BLaER1 treated with 17β-estradiol and CSF1 and Interleukin-3, amounts not matched to agents 10 nM and 100 nM (cell line): ENCODE measurements around the gene EBPL.

Experiments
- H3K27ac ChIP-seq, 11 experiments: shearing (Covaris generic); formaldehyde crosslinking; 2 replicates each; pipeline ENCODE4 v1.8.1; 2022
- H3K27me3 ChIP-seq, 11 experiments: shearing (Covaris generic); formaldehyde crosslinking; 2 replicates each; pipeline ENCODE4 v1.8.1; 2022
- H3K36me3 ChIP-seq, 11 experiments: shearing (Covaris generic); formaldehyde crosslinking; 2 replicates each; pipeline ENCODE4 v1.8.1; 2022
- H3K4me1 ChIP-seq, 10 experiments: shearing (Covaris generic); formaldehyde crosslinking; 2 replicates each; pipeline ENCODE4 v1.8.1; 2022
- H3K4me2 ChIP-seq, 11 experiments: shearing (Covaris generic); formaldehyde crosslinking; 2 replicates each; pipeline ENCODE4 v1.8.1; 2022
- H3K4me3 ChIP-seq, 10 experiments: shearing (Covaris generic); formaldehyde crosslinking; 2 replicates each; pipeline ENCODE4 v1.8.1; 2022
- H3K9ac ChIP-seq, 11 experiments: shearing (Covaris generic); formaldehyde crosslinking; 2 replicates each; pipeline ENCODE4 v1.8.1; 2022
- H3K9me3 ChIP-seq, 11 experiments: shearing (Covaris generic); formaldehyde crosslinking; replicated peaks in 1 of 11; 2 replicates each; pipeline ENCODE4 v1.8.1; 2022
- H4K20me1 ChIP-seq, 11 experiments: shearing (Covaris generic); formaldehyde crosslinking; 2 replicates each; pipeline ENCODE4 v1.8.1; 2022
- Cebpa-rat ChIP-seq, 11 experiments: shearing (Covaris generic); IDR thresholded peaks; 2 replicates each; pipeline ENCODE4 v1.8.1; 2022

The EBPL gene

GRCh38 chr13:49632156-49632555, 59.1 kb downstream of the EBPL start:
- no peaks in the 10 kb centered on the region for H3K27me3 ChIP-seq
- peaks cover 38 to 71% (median 63%) of the 10 kb centered on the region in 11 experiments for H3K36me3 ChIP-seq
- no peak overlapping the region for H3K27ac ChIP-seq
- no peak for TF ChIP-seq Cebpa-rat (IDR thresholded peaks at IDR 0.05)
- no peak overlapping the region for H3K4me3 ChIP-seq
- peaks cover 63 to 86% (median 75%) of the 10 kb centered on the region in 10 experiments for H3K4me1 ChIP-seq
- no peaks in the 10 kb centered on the region; a peak in 2 of 22 replicates for H4K20me1 ChIP-seq
- peak overlapping the region in 2 of 11 experiments; percentile 11 to 88; a peak in 1 of 22 replicates for H3K4me2 ChIP-seq
- no peak overlapping the region for H3K9ac ChIP-seq
- H3K9me3 ChIP-seq, result peaks cover 0 to 28% (median 13%) of the 10 kb centered on the region in 11 experiments; a peak in 12 of 22 replicates

- peaks cover 25 to 58% (median 48%) of the 10 kb centered on the region in 11 experiments for H3K36me3 ChIP-seq
Observed at GRCh38 chr13:49630580-49630979, 60.7 kb downstream of the EBPL start.

GRCh38 chr13:49629947-49630346, 61.3 kb downstream of the EBPL start:
- Histone ChIP-seq H3K9me3 (peaks cover 0 to 25% (median 13%) of the 10 kb centered on the region in 11 experiments; a peak in 12 of 22 replicates), H3K9ac (peak overlapping the region in 9 of 11 experiments; percentile 11 to 87 (median 83); a peak in 13 of 22 replicates), H3K27ac (peak overlapping the region; percentile 15 to 92 (median 90); a peak in 20 of 22 replicates), H3K4me3 (peak overlapping the region in 9 of 10 experiments; percentile 10 to 77 (median 68); a peak in 15 of 20 replicates), H3K27me3 (no peaks in the 10 kb centered on the region), H3K36me3 (peaks cover 23 to 51% (median 44%) of the 10 kb centered on the region in 11 experiments), H3K4me2 (peak overlapping the region; percentile 86 to 98 (median 92)), H4K20me1 (no peaks in the 10 kb centered on the region; a peak in 2 of 22 replicates), H3K4me1 (peaks cover 50 to 89% (median 60%) of the 10 kb centered on the region in 10 experiments)
- TF ChIP-seq Cebpa-rat (IDR thresholded peaks at IDR 0.05), result no peak

More at GRCh38 chr13:49630580-49630979, 60.7 kb downstream of the EBPL start:
- Histone ChIP-seq H3K4me1 (peaks cover 56 to 90% (median 66%) of the 10 kb centered on the region in 10 experiments), H3K9me3 (peaks cover 0 to 26% (median 13%) of the 10 kb centered on the region in 11 experiments; a peak in 12 of 22 replicates), H3K9ac (peak overlapping the region in 1 of 11 experiments; percentile 85; a peak in 2 of 22 replicates), H3K27ac (peak overlapping the region in 10 of 11 experiments; percentile 79 to 92 (median 90); a peak in 18 of 22 replicates), H4K20me1 (no peaks in the 10 kb centered on the region; a peak in 2 of 22 replicates), H3K4me2 (peak overlapping the region; percentile 86 to 98 (median 92)), H3K4me3 (peak overlapping the region in 4 of 10 experiments; percentile 66 to 77 (median 72); a peak in 5 of 20 replicates), H3K27me3 (no peaks in the 10 kb centered on the region)
- TF ChIP-seq Cebpa-rat (IDR thresholded peaks at IDR 0.05), result no peak

DNA sequence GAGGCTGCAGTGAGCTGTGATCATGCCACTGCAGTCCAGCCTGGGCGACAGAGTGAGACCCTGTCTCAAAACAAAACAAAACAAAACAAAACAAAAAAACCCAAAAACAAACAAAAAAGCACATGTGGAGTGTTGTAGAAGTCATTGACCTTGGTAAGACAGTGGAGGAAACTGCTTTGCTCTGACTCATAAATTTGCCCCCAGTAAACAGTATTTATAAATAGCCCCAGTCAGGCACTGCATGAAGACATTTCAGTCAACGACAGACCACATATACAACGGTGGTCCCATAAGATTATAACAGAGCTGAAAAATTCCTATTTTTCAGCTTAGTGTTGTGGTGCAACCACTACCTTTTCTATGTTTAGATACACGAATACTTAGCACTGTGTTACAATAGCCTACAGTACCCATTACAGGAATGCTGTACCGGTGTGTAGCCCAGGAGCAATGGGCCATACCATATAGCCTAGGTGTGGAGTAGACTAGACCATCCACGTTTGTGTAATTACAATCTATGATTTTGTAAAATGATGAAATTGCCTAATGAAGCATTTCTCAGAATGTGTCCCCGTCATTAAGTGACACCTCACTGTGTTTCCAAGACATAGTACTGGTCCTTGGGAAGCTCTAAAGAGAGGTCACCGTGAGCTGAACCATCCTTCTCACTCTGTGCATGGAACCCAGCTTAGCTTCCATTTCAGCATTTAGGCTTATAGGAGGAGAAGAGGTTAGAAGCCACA, 61.9 kb downstream of the EBPL start:
- Histone ChIP-seq H3K4me1 (peaks cover 44 to 83% (median 55%) of the 10 kb centered on the region in 10 experiments), H3K27me3 (no peaks in the 10 kb centered on the region), H3K9ac (peak overlapping the region; percentile 75 to 87 (median 83)), H3K27ac (peak overlapping the region; percentile 49 to 92 (median 90); a peak in 21 of 22 replicates), H3K4me2 (peak overlapping the region; percentile 86 to 98 (median 92)), H3K4me3 (peak overlapping the region; percentile 60 to 77 (median 68)), H4K20me1 (no peaks in the 10 kb centered on the region; a peak in 2 of 22 replicates), H3K9me3 (peaks cover 0 to 23% (median 13%) of the 10 kb centered on the region in 11 experiments; a peak in 12 of 22 replicates), H3K36me3 (peaks cover 20 to 46% (median 40%) of the 10 kb centered on the region in 11 experiments)
- no peak for TF ChIP-seq Cebpa-rat (IDR thresholded peaks at IDR 0.05)

DNA sequence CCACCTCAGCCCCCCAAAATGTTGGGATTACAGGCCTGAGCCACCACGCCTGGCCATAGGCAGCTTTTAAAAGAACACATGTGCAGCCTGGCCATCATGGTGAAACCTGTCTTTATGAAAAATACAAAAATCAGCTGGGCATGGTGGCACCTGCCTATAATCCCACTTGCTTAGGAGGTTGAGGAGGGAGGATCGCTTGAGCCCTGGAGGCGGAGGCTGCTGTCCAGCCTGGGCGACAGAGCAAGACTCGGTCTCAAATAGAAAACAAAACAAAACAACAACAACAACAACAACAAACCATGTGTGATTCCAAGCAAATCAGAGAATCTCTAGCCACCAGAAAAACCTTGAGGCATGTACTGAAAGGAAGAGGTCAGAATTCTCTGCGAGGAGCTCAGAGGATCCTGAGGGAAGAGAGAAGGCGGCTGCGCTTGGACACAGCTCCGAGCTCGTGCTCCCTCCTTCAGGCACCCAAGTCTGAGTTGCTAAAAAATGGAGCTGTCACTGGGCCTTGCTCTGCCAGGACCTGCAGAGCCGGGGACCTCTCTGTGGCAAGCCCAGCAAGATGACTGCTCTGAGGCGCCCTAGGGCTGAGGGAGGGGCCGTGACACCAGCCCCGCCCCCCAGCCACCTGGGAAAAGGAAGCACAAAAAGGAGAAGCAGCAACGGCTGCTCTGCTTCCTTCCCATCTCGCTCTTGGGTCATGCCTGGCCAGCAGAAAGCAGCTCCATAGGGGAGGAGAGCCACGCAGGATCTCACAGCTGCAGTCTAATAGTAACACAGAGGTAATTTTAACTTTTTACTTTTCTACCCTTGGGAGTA, 63.2 kb downstream of the EBPL start, which contains the start of gene ARL11:
TSS of gene ARL11 (plus strand) at position 677 of the 822 bp plus-strand sequence. CDS start 1,941 bp downstream, outside the sequence.
- peak within 1 kb of the TSS; percentile 86 to 98 (median 92) for H3K4me2 ChIP-seq
- H3K4me3 ChIP-seq, result peak within 1 kb of the TSS; percentile 60 to 77 (median 68)
- peaks cover 41 to 70% (median 45%) of the 10 kb centered on the region in 10 experiments for H3K4me1 ChIP-seq
- H3K27me3 ChIP-seq, result no peaks in the 10 kb centered on the region
- no peak for TF ChIP-seq Cebpa-rat (IDR thresholded peaks at IDR 0.05)
- H4K20me1 ChIP-seq, result no peaks in the 10 kb centered on the region; a peak in 2 of 22 replicates
- peak within 1 kb of the TSS; percentile 75 to 87 (median 83) for H3K9ac ChIP-seq
- peaks cover 0 to 16% (median 9%) of the 10 kb centered on the region in 11 experiments; a peak in 11 of 22 replicates for H3K9me3 ChIP-seq
- peaks cover 20 to 34% (median 32%) of the 10 kb centered on the region in 11 experiments for H3K36me3 ChIP-seq
- H3K27ac ChIP-seq, result peak within 1 kb of the TSS; percentile 49 to 92 (median 90); a peak in 21 of 22 replicates

DNA sequence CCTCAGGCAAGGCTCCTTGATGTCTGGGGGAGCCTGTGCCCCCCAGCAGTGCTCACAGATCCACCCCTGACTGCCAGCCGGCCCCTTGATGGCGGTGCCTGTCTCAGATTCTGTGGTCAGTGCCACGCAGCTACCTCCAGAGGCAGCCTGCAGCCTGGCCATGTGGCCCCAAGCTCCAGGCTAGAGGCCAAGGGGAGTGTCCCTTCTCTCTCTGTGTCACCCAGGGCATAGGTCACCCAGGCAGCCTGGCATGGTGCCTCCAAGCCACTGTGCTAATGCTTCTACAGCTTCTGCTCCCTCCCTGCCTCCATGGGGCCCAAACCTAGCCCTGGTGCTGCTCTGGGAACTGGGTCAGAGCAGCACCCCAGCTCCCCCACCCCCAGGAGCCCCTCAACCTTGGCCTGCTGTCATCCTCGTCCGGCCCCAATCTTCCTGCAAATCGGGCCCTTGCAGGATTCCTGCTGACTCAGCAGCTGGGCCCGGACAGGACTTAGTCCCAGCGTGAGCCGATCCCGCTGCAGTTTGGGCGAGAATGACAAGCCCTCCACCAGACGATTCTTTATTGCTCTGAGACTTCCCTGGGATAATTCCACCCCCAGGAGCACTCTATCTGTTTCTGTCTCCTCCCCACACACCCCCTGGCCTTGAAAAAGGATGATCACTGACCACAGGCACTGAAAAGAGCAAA, 65.8 kb downstream of the EBPL start:
- peaks cover 5 to 11% (median 7%) of the 10 kb centered on the region in 11 experiments for H3K36me3 ChIP-seq
- TF ChIP-seq Cebpa-rat (IDR thresholded peaks at IDR 0.05), result no peak
- H3K4me2 ChIP-seq, result peak overlapping the region in 2 of 11 experiments; percentile 45 to 52; a peak in 3 of 22 replicates
- H3K4me1 ChIP-seq, result peaks cover 27 to 47% (median 29%) of the 10 kb centered on the region in 10 experiments
- no peaks in the 10 kb centered on the region; a peak in 1 of 22 replicates for H4K20me1 ChIP-seq
- peaks cover 0 to 8% (median 4%) of the 10 kb centered on the region in 11 experiments; a peak in 11 of 22 replicates for H3K9me3 ChIP-seq
- H3K9ac ChIP-seq, result no peak overlapping the region
- H3K27ac ChIP-seq, result peak overlapping the region in 4 of 11 experiments; percentile 2 to 45 (median 14); a peak in 5 of 22 replicates
- H3K4me3 ChIP-seq, result no peak overlapping the region
- H3K27me3 ChIP-seq, result no peaks in the 10 kb centered on the region

DNA sequence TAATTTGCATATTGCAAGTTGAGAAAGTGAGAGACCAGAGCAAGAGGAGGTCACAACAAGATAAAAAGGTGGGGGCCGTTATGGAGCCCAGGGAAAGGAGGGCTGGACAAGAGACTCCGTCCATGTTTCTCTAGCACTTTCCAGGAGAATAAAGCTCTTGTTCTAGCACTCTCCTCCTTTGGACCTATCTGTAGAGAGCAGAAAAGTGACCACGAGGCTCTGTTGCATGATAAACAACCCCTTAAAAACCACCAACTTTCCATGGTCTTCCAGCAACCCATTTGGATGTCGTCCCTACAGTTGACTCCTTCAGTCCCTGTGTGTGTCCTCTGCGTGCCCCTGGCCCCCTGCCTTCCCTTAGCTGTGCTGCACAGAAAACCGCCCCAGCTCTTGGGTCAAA, 67.1 kb downstream of the EBPL start:
- Histone ChIP-seq H3K27me3 (no peaks in the 10 kb centered on the region), H3K4me2 (no peak overlapping the region), H3K27ac (no peak overlapping the region), H3K4me1 (peaks cover 13 to 33% (median 17%) of the 10 kb centered on the region in 10 experiments), H3K9me3 (peaks cover 0 to 4% (median 0%) of the 10 kb centered on the region in 11 experiments; a peak in 1 of 22 replicates), H3K4me3 (no peak overlapping the region), H4K20me1 (no peaks in the 10 kb centered on the region), H3K9ac (no peak overlapping the region), H3K36me3 (no peaks in the 10 kb centered on the region)
- TF ChIP-seq Cebpa-rat (IDR thresholded peaks at IDR 0.05), result no peak
